ENCODE measurements around the gene PHB1. TPM values are rescaled to one million over a fixed set of nuclear protein-coding genes. Genes with fewer than 3 reads are reported as not detected.
"Not testable (repeated sequence)": the region's sequence is repeated elsewhere in the genome, so short reads cannot be mapped to it uniquely, and the experiment has no call there.

Gene PHB1
- total RNA-seq, 1 donor from 2014 or later = 114 TPM

DNA sequence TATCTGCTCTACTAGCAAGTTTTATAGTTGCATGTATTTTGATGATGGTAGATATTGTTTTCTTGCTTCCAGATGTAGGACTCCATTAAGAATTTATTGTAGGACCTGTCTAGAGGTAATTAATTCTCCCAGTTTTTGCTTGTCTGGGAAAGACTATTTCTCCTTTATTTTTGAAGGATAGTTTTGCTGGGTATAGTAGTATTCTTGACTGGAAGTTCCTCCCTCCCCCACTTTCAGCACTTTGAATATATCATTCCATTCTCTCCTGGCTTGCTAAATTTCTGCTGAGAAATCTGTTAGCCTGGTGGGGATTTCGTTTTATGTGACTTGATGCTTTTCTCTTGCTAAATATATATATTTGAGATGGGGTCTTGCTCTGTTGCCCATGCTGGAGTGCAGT is 8.0 kb upstream of the PHB1 start:
- no peak for DNase-seq (ENCODE audit: low spot score)
- Mint-ChIP-seq H3K27me3 (ENCODE audit: low read depth) (peaks cover 23% of the 10 kb centered on the region), H3K9me3 (ENCODE audit: low read depth) (peaks cover 22% of the 10 kb centered on the region)

DNA sequence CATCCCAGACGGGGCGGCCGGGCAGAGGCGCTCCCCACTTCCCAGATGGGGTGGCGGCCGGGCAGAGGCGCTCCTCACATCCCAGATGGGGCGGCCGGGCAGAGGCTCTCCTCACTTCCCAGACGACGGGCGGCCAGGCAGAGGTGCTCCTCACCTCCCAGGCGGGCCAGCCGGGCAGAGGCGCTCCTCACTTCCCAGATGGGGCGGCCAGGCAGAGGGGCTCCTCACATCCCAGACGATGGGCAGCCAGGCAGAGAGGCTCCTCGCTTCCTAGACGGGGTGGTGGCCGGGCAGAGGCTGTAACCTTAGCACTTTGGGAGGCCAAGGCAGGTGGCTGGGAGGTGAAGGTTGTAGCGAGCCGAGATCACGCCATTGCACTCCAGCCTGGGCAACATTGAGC is 5.1 kb upstream of the PHB1 start:
- not testable (repeated sequence) for H3K27ac Mint-ChIP-seq (ENCODE audit: unreplicated experiment); H3K36me3 Mint-ChIP-seq (ENCODE audit: low read depth); DNase-seq (ENCODE audit: low spot score); H3K27me3 Mint-ChIP-seq (ENCODE audit: low read depth); H3K4me3 Mint-ChIP-seq (ENCODE audit: unreplicated experiment)
- peaks cover 11% of the 10 kb centered on the region for H3K4me1 Mint-ChIP-seq (ENCODE audit: low read depth)
- peaks cover 12% of the 10 kb centered on the region for H3K9me3 Mint-ChIP-seq (ENCODE audit: low read depth)

More for the DNA sequence above, 8.0 kb upstream of the PHB1 start:
- H3K36me3 Mint-ChIP-seq (ENCODE audit: low read depth) = peaks cover 5% of the 10 kb centered on the region
- TF ChIP-seq, protein P1, sequence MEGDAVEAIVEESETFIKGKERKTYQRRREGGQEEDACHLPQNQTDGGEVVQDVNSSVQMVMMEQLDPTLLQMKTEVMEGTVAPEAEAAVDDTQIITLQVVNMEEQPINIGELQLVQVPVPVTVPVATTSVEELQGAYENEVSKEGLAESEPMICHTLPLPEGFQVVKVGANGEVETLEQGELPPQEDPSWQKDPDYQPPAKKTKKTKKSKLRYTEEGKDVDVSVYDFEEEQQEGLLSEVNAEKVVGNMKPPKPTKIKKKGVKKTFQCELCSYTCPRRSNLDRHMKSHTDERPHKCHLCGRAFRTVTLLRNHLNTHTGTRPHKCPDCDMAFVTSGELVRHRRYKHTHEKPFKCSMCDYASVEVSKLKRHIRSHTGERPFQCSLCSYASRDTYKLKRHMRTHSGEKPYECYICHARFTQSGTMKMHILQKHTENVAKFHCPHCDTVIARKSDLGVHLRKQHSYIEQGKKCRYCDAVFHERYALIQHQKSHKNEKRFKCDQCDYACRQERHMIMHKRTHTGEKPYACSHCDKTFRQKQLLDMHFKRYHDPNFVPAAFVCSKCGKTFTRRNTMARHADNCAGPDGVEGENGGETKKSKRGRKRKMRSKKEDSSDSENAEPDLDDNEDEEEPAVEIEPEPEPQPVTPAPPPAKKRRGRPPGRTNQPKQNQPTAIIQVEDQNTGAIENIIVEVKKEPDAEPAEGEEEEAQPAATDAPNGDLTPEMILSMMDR (IDR thresholded peaks at IDR 0.05) = no peak
- H3K27ac Mint-ChIP-seq (ENCODE audit: unreplicated experiment) = no peak overlapping the region
- H3K4me3 Mint-ChIP-seq (ENCODE audit: unreplicated experiment) = no peak overlapping the region
- no peaks in the 10 kb centered on the region for H3K4me1 Mint-ChIP-seq (ENCODE audit: low read depth)

DNA sequence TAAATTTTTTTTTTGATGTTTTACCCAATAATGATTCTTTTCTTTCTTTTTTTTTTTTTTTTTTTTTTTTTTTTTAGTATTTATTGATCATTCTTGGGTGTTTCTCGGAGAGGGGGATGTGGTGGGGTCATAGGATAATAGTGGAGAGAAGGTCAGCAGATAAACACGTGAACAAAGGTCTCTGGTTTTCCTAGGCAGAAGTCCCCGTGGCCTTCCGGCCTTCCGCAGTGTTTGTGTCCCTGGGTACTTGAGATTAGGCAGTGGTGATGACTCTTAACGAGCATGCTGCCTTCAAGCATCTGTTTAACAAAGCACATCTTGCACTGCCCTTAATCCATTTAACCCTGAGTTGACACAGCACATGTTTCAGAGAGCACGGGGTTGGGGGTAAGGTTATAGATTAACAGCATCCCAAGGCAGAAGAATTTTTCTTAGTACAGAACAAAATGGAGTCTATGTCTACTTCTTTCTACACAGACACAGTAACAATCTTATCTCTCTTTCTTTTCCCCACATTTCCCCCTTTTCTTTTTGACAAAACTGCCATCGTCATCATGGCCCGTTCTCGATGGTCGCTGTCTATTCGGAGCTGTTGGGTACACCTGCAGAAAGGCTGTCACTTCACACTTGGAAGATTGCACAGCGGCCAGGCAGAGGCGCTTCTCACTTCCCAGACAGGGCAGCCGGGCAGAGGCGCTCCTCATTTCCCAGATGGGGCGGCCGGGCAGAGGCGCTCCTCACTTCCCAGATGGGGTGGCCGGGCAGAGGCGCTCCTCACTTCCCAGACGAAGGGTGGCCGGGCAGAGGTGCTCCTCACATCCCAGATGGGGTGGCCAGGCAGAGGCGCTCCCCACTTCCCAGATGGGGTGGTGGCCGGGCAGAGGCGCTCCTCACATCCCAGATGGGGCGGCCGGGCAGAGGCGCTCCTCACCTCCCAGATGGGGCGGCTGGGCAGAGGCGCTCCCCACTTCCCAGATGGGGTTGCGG is 4.4 kb upstream of the PHB1 start:
- H3K27me3 Mint-ChIP-seq (ENCODE audit: low read depth); H3K4me3 Mint-ChIP-seq (ENCODE audit: unreplicated experiment); H3K36me3 Mint-ChIP-seq (ENCODE audit: low read depth); H3K9me3 Mint-ChIP-seq (ENCODE audit: low read depth); H3K27ac Mint-ChIP-seq (ENCODE audit: unreplicated experiment); DNase-seq (ENCODE audit: low spot score): not testable (repeated sequence)
- peaks cover 19% of the 10 kb centered on the region for H3K4me1 Mint-ChIP-seq (ENCODE audit: low read depth)

DNA sequence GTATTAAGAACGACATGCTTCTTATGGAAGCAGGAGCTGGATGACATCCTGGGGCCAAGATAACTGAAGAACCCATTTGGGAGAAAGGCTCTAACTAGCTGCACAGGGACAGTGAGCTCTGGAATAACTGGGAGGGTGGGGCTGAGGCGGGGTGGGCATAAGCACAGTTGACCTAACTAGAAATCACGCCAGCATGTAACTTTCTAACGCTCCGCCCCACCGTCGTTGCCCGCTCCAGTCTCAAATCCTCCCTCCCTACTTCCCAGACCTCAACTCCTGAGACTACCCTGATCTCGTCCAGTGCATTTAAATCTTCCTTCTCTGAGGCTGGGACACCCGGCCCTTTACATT is 436 bp downstream of the PHB1 start:
- peaks cover 9% of the 10 kb centered on the region for H3K36me3 Mint-ChIP-seq (ENCODE audit: low read depth)
- peaks cover 1% of the 10 kb centered on the region for H3K27me3 Mint-ChIP-seq (ENCODE audit: low read depth)
- peak overlapping the region; percentile 93 for H3K27ac Mint-ChIP-seq (ENCODE audit: unreplicated experiment)
- DNase-seq (ENCODE audit: low spot score) = no peak
- TF ChIP-seq, protein P1 (IDR thresholded peaks at IDR 0.05) = no peak
- peak overlapping the region; percentile 99 for H3K4me3 Mint-ChIP-seq (ENCODE audit: unreplicated experiment)
- H3K9me3 Mint-ChIP-seq (ENCODE audit: low read depth) = no peaks in the 10 kb centered on the region
- peaks cover 23% of the 10 kb centered on the region for H3K4me1 Mint-ChIP-seq (ENCODE audit: low read depth)

DNA sequence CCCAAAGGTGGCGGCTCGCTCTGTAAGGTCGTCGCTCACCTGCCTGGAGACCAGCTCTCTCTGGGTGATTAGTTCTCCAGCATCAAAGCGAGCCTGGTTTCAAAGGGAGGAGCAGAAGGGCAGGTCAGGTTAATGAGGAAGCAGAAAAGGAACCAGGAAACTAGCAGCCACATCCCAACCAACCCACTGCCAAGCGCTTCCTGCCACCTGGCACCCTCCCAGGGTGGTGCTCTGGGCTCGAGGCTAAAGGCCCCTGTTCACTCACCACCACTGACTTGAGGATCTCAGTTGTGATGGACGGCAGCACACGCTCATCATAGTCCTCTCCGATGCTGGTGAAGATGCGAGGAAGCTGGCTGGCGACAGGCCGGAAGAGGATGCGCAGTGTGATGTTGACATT is 5.6 kb downstream of the PHB1 start:
- H3K27me3 Mint-ChIP-seq (ENCODE audit: low read depth) = no peaks in the 10 kb centered on the region
- TF ChIP-seq, protein P1 (IDR thresholded peaks at IDR 0.05) = no peak
- H3K4me1 Mint-ChIP-seq (ENCODE audit: low read depth) = peaks cover 17% of the 10 kb centered on the region
- DNase-seq (ENCODE audit: low spot score) = no peak
- H3K27ac Mint-ChIP-seq (ENCODE audit: unreplicated experiment) = no peak overlapping the region
- H3K4me3 Mint-ChIP-seq (ENCODE audit: unreplicated experiment) = no peak overlapping the region
- peaks cover 40% of the 10 kb centered on the region for H3K36me3 Mint-ChIP-seq (ENCODE audit: low read depth)
- H3K9me3 Mint-ChIP-seq (ENCODE audit: low read depth) = no peaks in the 10 kb centered on the region

DNA sequence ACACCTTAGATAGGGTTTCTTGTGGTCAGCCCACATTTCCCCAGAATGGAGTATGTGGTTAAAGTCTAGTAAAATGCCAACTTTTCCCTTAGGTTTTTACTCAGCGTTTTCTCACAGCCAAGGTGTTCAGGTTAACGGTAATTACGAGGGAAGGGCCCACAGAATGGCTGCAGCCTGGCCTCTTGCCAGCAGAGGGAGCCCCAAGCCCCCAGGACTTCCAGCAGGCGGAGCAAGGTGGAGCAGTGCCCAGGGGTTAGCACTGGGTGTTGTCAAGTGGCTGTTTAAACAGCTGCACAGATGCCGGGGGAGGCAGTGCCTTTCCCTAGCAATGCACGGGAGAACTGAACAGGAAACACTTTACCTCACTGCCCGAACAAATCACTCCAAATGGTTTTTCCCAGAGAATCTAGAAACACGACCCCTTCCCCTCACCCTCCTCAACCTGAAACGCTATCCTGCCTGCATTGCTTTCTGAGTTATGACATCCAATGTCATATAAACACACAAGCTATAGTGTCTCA is 6.6 kb downstream of the PHB1 start:
- Mint-ChIP-seq H3K4me1 (ENCODE audit: low read depth) (peaks cover 12% of the 10 kb centered on the region), H3K36me3 (ENCODE audit: low read depth) (peaks cover 46% of the 10 kb centered on the region), H3K27me3 (ENCODE audit: low read depth) (no peaks in the 10 kb centered on the region), H3K27ac (ENCODE audit: unreplicated experiment) (peak overlapping the region; percentile 2), H3K4me3 (ENCODE audit: unreplicated experiment) (no peak overlapping the region), H3K9me3 (ENCODE audit: low read depth) (no peaks in the 10 kb centered on the region)
- no peak for DNase-seq (ENCODE audit: low spot score)
- TF ChIP-seq, protein P1 (IDR thresholded peaks at IDR 0.05) = peak; percentile 98

All from chondrocyte (in vitro differentiated cells).